Measurements from ENCODE around the gene STAC2.

Gene STAC2

DNA sequence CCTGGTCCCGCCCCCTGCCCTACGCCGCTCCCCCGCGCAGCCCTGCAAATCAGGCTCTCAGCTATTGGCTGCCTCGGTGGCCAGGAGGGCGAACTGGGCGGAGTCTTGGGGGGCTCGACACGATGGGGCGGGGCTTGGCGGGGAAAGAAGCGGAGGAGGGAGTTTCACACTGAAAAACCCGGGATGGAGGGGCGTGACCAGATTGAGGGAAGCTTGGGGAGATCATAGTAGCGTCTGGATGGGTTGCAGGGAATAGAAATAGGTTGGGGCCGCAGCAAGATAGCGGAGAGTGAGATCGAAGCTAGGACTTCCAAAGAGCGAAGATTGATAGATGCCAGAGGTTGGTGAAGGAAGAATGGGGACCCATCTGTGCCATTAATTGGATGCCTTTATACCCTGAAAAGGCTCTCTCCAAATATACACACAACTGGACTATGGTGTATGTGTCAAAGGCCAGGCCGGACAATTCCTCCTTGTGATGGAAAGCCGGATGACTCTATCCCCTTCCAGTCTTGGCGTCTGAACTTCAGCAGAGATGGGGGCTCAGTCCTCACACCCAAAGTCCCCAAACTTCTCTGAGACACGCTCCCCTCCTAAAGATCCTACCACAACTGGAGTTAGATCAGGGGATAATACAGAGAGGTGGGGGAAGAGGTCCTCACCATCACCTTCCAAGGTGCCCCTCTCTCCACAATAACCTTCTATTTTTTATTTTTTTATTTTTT is 376 bp upstream of the STAC2 start:
- Mint-ChIP-seq H3K36me3 (ENCODE audit: low read depth) (no peaks in the 10 kb centered on the region), H3K27ac (no peak overlapping the region), H3K4me1 (ENCODE audit: low read depth) (peaks cover 28% of the 10 kb centered on the region), H3K9me3 (no peaks in the 10 kb centered on the region), H3K27me3 (peaks cover 86% of the 10 kb centered on the region), H3K4me3 (peak overlapping the region; percentile 68)
- intact Hi-C loops (cut with micrococcal nuclease), result no loop called here

DNA sequence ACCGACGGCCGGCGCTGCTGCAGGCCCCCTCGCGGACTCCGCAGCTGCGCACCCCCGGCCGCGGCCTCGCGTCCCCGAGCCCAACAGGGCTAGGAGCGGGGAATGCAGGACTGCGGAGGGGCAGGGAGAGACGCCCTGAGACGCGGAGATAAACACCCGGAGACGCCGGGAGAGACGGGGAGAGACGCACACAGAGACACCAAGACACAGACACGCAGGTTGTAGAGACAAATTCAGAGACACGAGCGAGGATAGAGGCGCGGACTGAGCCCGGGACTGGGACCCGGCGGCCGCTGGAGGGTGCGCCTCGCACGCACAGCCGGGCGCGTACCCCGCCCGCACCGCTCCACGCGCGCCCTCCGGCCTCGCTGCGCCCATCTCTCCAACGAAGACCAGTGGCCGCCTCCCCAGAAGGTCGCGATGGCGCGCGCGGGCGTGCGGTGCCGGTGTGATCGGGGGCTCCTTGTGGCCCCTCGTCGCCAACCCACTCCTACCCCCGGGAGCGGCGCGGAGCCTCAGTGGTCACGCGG is 902 bp downstream of the STAC2 start:
- Mint-ChIP-seq H3K4me1 (ENCODE audit: low read depth) (peaks cover 28% of the 10 kb centered on the region), H3K9me3 (no peaks in the 10 kb centered on the region), H3K27ac (no peak overlapping the region), H3K27me3 (peaks cover 82% of the 10 kb centered on the region), H3K36me3 (ENCODE audit: low read depth) (no peaks in the 10 kb centered on the region), H3K4me3 (peak overlapping the region; percentile 65)
- intact Hi-C loops (cut with micrococcal nuclease), result no loop called here

DNA sequence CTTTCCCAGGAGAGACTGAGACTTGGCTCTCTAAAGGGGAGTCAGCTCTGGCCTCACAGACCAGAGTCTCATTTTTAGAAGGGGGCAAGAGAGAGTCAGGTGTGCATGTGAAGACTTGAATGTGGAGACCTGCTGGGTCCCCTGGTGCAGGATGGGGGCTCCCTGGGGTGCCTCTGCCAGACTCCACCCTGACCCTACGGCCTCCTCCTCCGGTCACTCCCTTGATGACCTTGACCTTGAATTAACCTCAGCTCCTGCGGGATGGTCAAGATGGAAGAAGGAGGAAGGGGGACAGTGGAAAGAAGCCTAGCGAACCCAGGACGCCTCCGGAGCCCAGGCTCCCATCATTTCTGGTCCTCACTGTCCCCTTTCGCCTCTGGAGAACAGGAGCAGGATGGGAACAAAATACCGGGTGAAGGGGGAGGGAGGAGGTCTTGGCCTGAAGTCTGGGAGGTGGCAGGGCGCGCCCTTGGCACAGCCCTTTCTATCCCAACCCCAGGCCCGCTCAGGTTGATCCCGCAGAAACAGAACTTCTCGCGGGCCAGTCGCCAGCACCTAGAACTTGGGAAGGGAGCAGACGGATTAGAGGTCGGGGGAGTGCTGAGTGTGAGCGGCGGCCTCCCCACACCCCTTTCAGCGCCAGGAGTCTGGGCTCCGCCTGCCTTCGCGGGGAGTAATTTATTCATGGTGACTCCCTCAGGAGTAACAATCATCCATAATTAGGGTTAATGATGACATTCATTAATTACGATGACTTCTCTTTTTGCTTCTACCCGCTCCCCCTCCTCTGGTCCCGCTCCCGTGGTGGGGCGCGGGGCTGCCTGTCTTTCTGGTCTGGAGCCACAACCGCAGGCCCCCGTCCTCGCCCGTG is 1.6 kb downstream of the STAC2 start:
- intact Hi-C loops (cut with micrococcal nuclease), result no loop called here
- Mint-ChIP-seq H3K4me1 (ENCODE audit: low read depth) (peaks cover 22% of the 10 kb centered on the region), H3K27ac (no peak overlapping the region), H3K4me3 (no peak overlapping the region), H3K27me3 (peaks cover 82% of the 10 kb centered on the region), H3K36me3 (ENCODE audit: low read depth) (no peaks in the 10 kb centered on the region), H3K9me3 (no peaks in the 10 kb centered on the region)

DNA sequence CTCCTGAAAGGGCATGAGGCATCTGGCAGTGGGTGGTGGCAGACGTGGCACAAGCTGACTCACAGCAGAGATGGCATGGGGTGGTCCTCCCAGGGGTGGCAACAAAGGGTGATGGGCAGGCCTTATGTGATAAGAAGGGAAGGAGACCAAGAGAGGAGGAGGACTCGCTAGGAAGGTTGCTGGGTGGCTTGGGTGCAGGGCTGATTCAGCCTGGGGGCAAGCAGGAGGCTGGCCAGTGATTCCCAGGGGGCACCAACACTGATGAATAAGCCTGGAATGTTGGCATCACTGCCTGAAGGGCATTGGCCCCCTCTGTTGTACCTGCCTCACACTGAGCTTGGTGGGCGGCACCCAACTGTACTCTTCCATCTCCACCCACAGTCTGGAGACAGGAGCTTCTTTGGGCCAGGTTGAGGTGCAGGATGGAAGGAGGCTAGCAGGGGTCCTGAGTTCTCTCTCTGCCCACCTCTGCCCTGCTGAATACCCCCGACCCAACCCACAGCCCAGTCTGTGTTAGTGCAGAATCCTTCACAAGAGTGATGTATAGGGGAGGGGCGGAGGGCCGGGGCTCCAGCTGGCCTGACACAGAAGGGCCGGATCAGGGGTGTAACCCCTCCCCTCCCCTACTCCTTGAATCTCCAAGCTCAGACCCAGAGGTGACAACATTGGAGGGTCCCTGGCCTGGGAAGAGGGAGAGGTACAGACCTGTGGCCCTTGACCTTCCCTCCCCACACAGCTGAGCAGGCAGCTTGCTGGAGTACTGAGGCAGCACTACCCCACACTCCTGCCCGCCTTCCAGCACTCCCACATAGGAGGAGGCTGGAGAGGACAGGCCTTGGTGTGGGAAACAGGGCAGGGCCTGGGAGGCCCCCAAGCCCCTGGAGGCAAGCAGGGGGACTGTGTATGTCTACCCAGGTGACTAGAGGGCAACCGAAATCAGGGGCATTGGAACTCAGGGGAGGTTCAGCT is 2.6 kb downstream of the STAC2 start:
- H3K27ac Mint-ChIP-seq, result no peak overlapping the region
- H3K27me3 Mint-ChIP-seq, result peaks cover 81% of the 10 kb centered on the region
- H3K36me3 Mint-ChIP-seq (ENCODE audit: low read depth), result no peaks in the 10 kb centered on the region
- peaks cover 22% of the 10 kb centered on the region for H3K4me1 Mint-ChIP-seq (ENCODE audit: low read depth)
- H3K4me3 Mint-ChIP-seq, result no peak overlapping the region
- H3K9me3 Mint-ChIP-seq, result no peaks in the 10 kb centered on the region
- intact Hi-C loops (cut with micrococcal nuclease), result no loop called here

DNA sequence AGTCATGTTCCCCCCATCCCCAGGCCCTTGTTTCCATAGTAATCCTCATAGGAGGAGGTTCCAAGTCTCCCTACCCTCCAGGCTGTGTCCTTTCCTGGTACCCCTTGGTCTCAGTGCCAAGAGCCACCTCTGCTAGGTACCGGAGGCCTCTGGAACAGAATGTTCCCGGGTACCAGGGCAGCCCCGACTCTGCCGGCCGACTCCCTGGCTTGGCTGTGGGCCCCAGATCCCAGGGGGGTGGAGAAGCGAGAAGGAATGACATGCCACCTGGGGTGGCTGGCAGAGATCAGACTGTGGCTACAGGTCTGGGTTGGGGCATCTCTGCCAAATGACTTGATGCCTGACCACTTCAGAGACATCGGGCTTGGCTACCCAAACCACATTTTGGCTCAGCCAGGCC is 3.6 kb downstream of the STAC2 start:
- Mint-ChIP-seq H3K36me3 (ENCODE audit: low read depth) (no peaks in the 10 kb centered on the region), H3K9me3 (no peaks in the 10 kb centered on the region), H3K4me3 (no peak overlapping the region), H3K27me3 (peaks cover 80% of the 10 kb centered on the region), H3K27ac (no peak overlapping the region), H3K4me1 (ENCODE audit: low read depth) (peaks cover 26% of the 10 kb centered on the region)
- intact Hi-C loops (cut with micrococcal nuclease), result no loop called here

DNA sequence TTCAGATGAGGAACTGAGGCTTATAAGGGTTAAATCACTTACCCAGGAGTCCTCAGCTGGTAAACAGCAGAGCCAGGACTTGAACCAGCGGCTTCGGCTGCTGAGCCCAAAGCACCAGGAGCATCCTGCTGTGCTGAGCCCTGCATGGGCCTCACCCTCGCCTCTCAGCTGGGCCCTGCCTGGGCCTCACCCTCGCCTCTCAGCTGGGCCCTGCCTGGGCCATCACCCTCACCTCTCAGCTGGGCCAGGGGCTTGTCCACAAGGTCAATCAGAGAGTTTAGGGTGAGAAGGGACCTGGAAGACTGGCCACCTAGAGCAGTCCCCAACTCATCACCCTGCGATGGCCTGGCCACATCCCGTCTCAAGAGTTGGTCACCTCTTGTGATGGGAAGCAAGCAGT is 4.2 kb downstream of the STAC2 start:
- Mint-ChIP-seq H3K9me3 (no peaks in the 10 kb centered on the region), H3K27ac (no peak overlapping the region), H3K36me3 (ENCODE audit: low read depth) (no peaks in the 10 kb centered on the region), H3K4me1 (ENCODE audit: low read depth) (peaks cover 26% of the 10 kb centered on the region), H3K4me3 (no peak overlapping the region), H3K27me3 (peaks cover 80% of the 10 kb centered on the region)
- intact Hi-C loops (cut with micrococcal nuclease), result no loop called here

DNA sequence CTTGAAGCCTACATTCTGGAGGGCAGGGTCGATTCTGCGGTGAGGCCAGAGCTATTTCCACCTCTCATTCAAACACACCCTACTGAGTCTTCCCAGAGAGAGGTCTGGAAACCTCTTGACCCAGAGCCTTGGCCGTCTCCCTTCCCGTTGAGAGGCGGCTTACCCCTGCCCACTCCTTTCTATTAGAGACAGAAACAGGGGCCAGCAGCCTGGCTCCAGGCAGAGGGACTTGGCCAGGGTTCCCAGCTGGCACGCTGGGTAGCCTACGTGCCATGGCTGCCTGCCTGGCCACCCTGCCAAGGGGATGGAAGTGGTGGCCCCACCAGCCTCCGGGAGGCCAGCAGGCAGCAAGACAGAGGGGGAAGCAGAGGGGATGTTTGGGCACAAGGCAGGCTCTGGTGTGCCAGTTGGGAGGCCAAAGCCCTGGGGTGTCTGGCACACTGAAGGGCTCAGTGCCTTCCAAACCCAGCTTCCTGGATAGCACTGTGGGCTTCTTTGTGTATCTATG is 6.0 kb downstream of the STAC2 start:
- Mint-ChIP-seq H3K27ac (no peak overlapping the region), H3K36me3 (ENCODE audit: low read depth) (no peaks in the 10 kb centered on the region), H3K4me3 (no peak overlapping the region), H3K4me1 (ENCODE audit: low read depth) (peaks cover 12% of the 10 kb centered on the region), H3K9me3 (no peaks in the 10 kb centered on the region), H3K27me3 (peaks cover 79% of the 10 kb centered on the region)
- intact Hi-C loops (cut with micrococcal nuclease), result no loop called here

DNA sequence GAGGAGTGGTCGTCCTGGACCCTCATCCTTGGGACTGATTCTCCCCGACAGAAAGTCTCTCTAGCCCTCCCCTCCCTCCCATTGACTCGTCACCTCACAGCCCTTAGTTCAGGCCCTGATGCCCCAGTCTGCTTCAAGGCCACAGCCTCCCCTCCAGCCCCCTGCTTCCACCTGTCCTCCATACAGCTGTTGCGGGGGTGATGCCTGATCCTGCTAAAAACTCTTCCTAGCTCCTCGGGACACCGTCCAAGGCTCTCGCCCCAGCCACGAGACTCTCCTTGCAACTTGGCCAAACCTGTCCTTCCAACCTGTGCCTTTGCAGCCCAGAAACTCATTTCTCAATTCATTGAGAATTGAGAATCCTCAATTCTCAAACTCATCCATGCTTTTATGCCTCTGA is 6.8 kb downstream of the STAC2 start:
- peaks cover 9% of the 10 kb centered on the region for H3K4me1 Mint-ChIP-seq (ENCODE audit: low read depth)
- H3K4me3 Mint-ChIP-seq, result no peak overlapping the region
- no peak overlapping the region for H3K27ac Mint-ChIP-seq
- peaks cover 78% of the 10 kb centered on the region for H3K27me3 Mint-ChIP-seq
- no peaks in the 10 kb centered on the region for H3K36me3 Mint-ChIP-seq (ENCODE audit: low read depth)
- intact Hi-C loops (cut with micrococcal nuclease), result no loop called here
- H3K9me3 Mint-ChIP-seq, result no peaks in the 10 kb centered on the region

DNA sequence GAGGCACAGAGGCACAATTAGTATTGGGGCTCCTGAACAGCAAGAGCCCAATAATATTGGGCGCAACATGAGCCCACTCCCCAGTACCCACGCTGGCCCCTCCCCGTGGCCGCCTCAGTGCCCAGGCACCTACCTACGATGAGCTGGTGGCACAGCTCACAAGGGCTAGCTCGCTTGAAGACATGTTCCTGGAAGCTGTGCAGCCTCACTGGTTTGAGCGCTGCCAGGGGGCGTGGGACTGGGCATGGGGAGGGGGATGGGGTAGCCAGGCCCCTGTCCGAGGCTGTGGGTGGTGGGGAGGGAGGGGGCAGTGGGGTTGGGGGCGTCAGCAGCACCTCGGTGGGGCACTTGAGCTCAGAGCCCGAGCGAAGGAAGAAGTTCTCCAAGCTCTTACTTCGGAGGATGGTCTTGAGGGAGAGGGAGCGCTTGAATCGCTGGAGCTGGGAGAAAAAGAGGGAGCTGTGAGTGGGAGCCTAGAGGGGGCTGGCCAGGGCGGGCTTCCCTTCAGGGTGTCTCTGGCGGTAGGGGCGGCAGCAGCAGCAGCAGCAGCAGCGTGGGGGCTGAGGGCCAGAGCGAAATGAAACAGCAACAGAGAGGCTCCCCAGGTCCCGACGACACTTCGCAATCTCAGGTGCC is 7.9 kb downstream of the STAC2 start:
- no peaks in the 10 kb centered on the region for H3K9me3 Mint-ChIP-seq
- H3K36me3 Mint-ChIP-seq (ENCODE audit: low read depth), result no peaks in the 10 kb centered on the region
- H3K4me1 Mint-ChIP-seq (ENCODE audit: low read depth), result peaks cover 8% of the 10 kb centered on the region
- H3K4me3 Mint-ChIP-seq, result no peak overlapping the region
- H3K27ac Mint-ChIP-seq, result no peak overlapping the region
- peaks cover 72% of the 10 kb centered on the region for H3K27me3 Mint-ChIP-seq
- intact Hi-C loops (cut with micrococcal nuclease), result no loop called here

DNA sequence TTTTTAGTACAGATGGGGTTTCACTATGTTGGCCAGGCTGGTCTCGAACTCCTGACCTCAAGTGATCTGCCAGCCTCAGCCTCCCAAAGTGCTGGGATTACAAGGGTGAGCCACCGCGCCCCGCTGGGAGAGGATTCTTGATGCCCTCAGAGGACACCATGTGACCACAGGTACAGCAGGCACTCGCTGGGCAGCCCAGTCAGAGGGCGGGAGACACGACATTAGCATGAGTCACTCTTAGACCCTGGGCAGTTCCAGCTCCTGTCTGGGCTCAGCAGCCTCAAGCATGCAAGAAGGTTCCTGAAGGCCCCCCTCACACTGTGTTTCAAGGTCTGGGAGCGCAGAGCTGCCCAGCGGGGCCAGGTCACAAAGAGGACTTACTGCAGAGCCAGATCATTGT is 11.9 kb downstream of the STAC2 start:
- Mint-ChIP-seq H3K27me3 (peaks cover 64% of the 10 kb centered on the region), H3K4me3 (no peak overlapping the region), H3K9me3 (no peaks in the 10 kb centered on the region), H3K27ac (no peak overlapping the region), H3K4me1 (ENCODE audit: low read depth) (peaks cover 30% of the 10 kb centered on the region), H3K36me3 (ENCODE audit: low read depth) (no peaks in the 10 kb centered on the region)
- intact Hi-C loops (cut with micrococcal nuclease), result no loop called here

DNA sequence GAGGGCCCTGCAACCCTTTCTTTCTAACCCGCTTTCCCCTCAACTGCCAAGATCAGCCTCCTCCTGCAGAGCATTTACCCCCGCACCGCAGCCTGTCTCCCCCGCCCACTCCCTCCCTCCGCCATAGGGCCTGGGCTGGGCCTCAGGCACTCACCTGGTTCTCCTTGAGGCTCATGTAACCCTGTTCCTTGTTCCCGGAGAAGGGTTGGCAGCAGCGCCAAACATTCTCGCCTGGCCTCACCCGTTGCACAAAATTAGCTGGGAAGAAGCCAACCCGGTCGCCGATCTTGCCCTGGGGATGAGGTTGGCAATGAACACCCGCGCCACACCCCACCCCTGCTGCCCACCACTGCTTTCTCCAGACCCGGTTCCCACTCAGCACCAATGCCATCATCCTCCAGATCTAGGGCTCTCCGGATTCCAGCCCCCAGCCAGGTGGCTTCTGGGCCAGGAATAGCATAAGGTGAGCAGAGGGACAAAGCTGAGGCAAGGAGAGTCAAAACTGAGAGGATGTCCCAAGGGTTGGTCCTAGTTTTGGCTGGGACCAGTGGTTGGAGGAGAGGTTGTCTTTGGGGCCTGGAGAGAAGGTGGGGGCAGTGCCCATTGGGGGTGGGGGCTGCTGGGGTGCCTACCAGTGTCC is 12.8 kb downstream of the STAC2 start:
- H3K27me3 Mint-ChIP-seq, result peaks cover 63% of the 10 kb centered on the region
- no peaks in the 10 kb centered on the region for H3K36me3 Mint-ChIP-seq (ENCODE audit: low read depth)
- H3K27ac Mint-ChIP-seq, result no peak overlapping the region
- H3K4me3 Mint-ChIP-seq, result no peak overlapping the region
- intact Hi-C loops (cut with micrococcal nuclease), result no loop called here
- no peaks in the 10 kb centered on the region for H3K9me3 Mint-ChIP-seq
- peaks cover 36% of the 10 kb centered on the region for H3K4me1 Mint-ChIP-seq (ENCODE audit: low read depth)

DNA sequence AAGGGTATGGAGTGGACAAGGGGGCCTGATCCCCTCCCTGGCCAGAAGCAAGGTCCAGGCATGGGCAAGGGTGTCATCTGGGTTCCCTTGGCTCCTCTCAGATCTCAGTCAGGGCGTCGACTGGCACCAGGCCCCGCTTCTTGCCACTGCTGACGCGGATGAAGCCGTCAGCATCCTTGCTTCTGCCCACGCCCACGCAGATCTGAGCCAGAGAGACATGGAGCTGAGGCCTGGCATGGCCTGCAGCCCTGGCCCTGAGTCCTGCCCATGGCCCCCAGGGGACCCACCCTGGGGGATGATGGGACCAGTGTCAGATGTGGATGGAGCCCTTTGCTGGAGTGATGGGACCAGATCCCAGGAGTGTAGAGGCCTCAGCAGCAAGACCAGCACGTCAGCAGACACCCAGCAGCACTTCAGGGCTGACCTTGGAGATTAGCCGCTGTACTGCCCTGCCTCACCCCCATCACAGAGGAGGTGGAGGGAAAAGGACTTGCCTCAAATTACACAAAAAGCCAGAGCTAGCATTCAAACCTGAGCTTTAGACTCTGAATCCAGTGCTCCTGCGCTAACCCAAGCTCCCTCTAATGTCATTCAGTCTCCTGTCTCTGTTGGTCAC is 13.4 kb downstream of the STAC2 start:
- intact Hi-C loops (cut with micrococcal nuclease), result no loop called here
- no peak overlapping the region for H3K27ac Mint-ChIP-seq
- no peak overlapping the region for H3K4me3 Mint-ChIP-seq
- no peaks in the 10 kb centered on the region for H3K36me3 Mint-ChIP-seq (ENCODE audit: low read depth)
- peaks cover 57% of the 10 kb centered on the region for H3K27me3 Mint-ChIP-seq
- peaks cover 34% of the 10 kb centered on the region for H3K4me1 Mint-ChIP-seq (ENCODE audit: low read depth)
- no peaks in the 10 kb centered on the region for H3K9me3 Mint-ChIP-seq

All from dendritic cell treated with granulocyte-macrophage colony-stimulating factor and Interleukin-4, amounts not matched to agents 40 ng/mL and 50 ng/mL, for 4 days (primary cell).